Erythroblast (primary cell): ENCODE measurements around the gene CCDC87.
A peak's percentile ranks its signal among the peaks of the same experiment; 100 is the strongest.

Experiments
- GATA1 ChIP-seq: IDR thresholded peaks from 2 replicates; pipeline ENCODE4 v1.6.1; 2011; ENCODE audit warnings: low read depth, mild to moderate bottlenecking, control low read depth, low read length, moderate library complexity
- POLR2A ChIP-seq: IDR thresholded peaks from 2 replicates; pipeline ENCODE4 v1.6.1; 2011; ENCODE audit warnings: mild to moderate bottlenecking, low read length

GRCh38 chr11:66604155-66604554 lies 11.3 kb upstream of the CCDC87 start:
- TF ChIP-seq POLR2A, result peak; percentile 37
- TF ChIP-seq GATA1, result no peak
